Muscle layer of duodenum (tissue), 2 donors: Measurements from ENCODE around the gene SLC24A4.
"Not testable (repeated sequence)": the region's sequence is repeated elsewhere in the genome, so short reads cannot be mapped to it uniquely, and the experiment has no call there.

ENCODE experiments used
- H3K27ac ChIP-seq: one replicate; pipeline ENCODE4 v1.7.0; 2013; ENCODE audit warnings: mild to moderate bottlenecking, low read length
- H3K27me3 ChIP-seq: one replicate; pipeline ENCODE4 v1.7.0; 2013; ENCODE audit warnings: low read depth, mild to moderate bottlenecking, control low read depth, low read length
- H3K36me3 ChIP-seq, 2 donors: one replicate each; pipeline ENCODE4 v1.7.0; 2013; ENCODE audit warnings: low read length in 2 of 2, control low read depth in 1 of 2, mild to moderate bottlenecking in 1 of 2; ENCODE audit not compliant: insufficient read depth in 2 of 2, control insufficient read depth in 1 of 2
- H3K4me1 ChIP-seq, 2 donors: one replicate each; pipeline ENCODE4 v1.7.0; 2013; ENCODE audit warnings: low read length in 2 of 2, mild to moderate bottlenecking in 2 of 2, control low read depth in 1 of 2, moderate library complexity in 1 of 2; ENCODE audit not compliant: insufficient read depth in 2 of 2, control insufficient read depth in 1 of 2
- H3K4me3 ChIP-seq, 2 donors: one replicate each; pipeline ENCODE4 v1.7.0; 2013; ENCODE audit warnings: low read length in 2 of 2, low read depth in 1 of 2, mild to moderate bottlenecking in 1 of 2
- H3K9me3 ChIP-seq, 2 donors: one replicate each; pipeline ENCODE4 v1.7.0; 2013; ENCODE audit warnings: low read length in 2 of 2, control low read depth in 1 of 2, mild to moderate bottlenecking in 1 of 2; ENCODE audit not compliant: control insufficient read depth in 1 of 2
- donor health status: healthy.

The SLC24A4 gene

DNA sequence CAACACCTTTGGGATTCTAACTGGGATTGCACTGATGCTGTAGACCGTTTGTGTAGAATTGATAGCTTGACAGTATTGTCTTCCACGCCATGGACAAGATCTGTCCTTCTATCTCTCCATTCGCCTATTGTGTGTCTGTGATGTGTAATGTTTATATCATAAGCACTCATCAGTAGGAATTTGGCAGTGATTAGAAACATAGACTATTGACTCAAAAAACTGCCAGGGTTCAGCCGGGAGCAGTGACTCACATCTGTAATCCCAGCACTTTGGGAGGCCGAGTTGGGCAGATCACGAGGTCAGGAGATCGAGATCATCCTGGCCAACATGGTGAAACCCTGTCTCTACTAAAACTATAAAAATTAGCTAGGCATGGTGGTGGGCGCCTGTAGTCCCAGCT lies 213.3 kb downstream of the SLC24A4 start:
- not testable (repeated sequence) for H3K4me3 ChIP-seq, H3K27me3 ChIP-seq, H3K36me3 ChIP-seq, H3K27ac ChIP-seq, H3K9me3 ChIP-seq
- H3K4me1 ChIP-seq, result peaks cover 14 to 29% of the 10 kb centered on the region in 2 donors

DNA sequence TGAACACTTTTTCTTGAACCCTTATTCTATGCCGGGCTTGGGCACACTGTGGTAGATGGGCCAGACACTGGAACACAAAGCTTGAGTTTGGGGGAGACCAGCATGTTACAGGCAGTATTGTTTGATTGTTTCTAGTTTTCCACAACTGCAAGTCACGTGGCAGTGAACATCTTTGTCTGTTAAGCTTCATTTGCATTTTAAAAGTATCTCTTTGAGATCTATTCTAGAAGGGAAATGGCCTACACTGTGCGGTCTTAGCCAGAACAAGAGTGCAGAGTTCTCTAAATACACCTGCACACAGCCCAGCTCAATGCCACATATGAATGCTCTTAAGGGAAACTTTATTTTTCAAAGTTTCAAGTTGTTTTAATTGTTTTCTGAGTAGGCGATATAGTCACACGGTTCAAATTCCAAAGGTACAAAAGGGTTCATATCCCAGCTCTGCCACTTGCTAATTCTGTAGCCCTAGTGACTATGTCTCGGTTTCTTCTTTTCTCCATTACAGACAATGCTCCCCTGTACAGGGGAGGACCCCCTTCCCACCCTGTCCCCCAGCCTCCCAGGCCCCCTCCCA lies 215.5 kb downstream of the SLC24A4 start:
- Histone ChIP-seq H3K4me1 (peaks cover 14 to 29% of the 10 kb centered on the region in 2 donors), H3K9me3 (no peaks in the 10 kb centered on the region), H3K27me3 (no peaks in the 10 kb centered on the region), H3K27ac (no peak overlapping the region), H3K4me3 (no peak overlapping the region), H3K36me3 (no peaks in the 10 kb centered on the region)

DNA sequence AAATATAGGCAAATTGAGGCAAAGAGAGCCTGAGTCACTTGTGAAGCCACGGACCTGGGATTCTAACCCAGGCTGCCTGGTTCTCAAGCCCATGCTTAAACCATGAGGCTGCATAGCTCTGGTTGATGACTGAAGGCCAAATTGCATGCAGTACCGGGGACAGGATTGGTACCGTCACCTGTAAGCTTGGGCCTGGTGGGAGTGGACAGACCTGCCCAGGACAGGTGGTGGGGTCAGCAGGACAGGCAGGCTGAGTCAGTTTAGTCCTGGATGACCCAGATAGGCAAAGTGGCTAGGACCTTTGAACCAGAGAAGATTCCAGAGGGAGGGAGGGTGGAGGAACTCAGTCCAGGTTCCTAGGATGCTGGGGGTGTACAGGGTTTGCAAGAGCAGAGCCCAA lies 216.5 kb downstream of the SLC24A4 start:
- Histone ChIP-seq H3K27ac (peak overlapping the region; percentile 77), H3K4me3 (no peak overlapping the region), H3K9me3 (no peaks in the 10 kb centered on the region), H3K4me1 (peaks cover 14 to 29% of the 10 kb centered on the region in 2 donors), H3K36me3 (no peaks in the 10 kb centered on the region), H3K27me3 (no peaks in the 10 kb centered on the region)

DNA sequence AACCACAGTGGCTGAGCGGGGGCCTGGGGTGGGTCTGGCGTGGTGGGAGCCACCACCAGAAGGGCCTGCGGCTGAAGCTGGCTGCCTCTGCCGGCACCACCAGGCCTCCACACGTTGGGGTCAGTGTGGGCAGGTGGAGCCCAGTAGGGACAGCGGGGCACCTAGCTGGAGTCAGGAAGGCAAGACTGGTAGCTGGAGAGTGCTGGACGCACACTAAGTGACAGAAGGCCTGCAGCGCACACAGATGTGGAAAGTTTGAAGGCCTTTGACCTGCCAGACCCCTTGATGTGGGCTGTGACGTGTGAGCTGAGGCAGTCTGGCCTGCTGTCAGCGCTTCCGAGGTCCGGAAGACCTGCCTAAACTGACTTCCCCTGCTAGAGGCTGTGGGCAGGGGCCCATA lies 216.9 kb downstream of the SLC24A4 start:
- no peaks in the 10 kb centered on the region for H3K36me3 ChIP-seq
- peak overlapping the region; percentile 77 for H3K27ac ChIP-seq
- peaks cover 14 to 29% of the 10 kb centered on the region in 2 donors for H3K4me1 ChIP-seq
- H3K9me3 ChIP-seq, result no peaks in the 10 kb centered on the region
- no peaks in the 10 kb centered on the region for H3K27me3 ChIP-seq
- peak overlapping the region in 1 of 2 donors; percentile 1 for H3K4me3 ChIP-seq

DNA sequence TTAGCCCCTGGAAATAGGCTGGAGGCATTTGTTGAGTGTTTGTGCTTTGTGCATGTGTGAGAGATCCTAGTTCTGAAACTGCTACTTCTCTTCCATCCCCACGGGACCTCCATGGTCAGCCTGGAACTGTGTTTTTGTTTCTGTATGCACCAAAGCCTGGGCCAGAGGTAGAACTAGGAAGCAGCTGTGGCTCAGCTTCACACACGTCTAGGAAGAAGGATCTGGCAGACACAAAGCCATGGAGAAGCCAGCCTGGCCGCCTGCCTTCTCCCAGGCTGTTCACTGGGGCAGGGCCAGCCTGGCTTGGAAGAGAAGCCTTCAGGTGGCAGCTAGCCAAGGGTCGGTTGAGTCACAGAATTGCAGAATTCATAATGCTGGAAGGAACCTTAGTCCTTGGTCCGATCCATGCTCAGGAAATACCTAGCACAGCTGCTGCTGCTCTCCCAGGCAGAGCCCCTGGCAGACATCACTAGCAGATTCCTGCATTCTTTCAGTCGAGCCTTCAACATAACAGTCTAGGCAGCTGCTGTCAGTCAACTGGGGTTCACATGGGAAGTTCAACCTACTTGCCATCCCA lies 217.6 kb downstream of the SLC24A4 start:
- peaks cover 14 to 29% of the 10 kb centered on the region in 2 donors for H3K4me1 ChIP-seq

DNA sequence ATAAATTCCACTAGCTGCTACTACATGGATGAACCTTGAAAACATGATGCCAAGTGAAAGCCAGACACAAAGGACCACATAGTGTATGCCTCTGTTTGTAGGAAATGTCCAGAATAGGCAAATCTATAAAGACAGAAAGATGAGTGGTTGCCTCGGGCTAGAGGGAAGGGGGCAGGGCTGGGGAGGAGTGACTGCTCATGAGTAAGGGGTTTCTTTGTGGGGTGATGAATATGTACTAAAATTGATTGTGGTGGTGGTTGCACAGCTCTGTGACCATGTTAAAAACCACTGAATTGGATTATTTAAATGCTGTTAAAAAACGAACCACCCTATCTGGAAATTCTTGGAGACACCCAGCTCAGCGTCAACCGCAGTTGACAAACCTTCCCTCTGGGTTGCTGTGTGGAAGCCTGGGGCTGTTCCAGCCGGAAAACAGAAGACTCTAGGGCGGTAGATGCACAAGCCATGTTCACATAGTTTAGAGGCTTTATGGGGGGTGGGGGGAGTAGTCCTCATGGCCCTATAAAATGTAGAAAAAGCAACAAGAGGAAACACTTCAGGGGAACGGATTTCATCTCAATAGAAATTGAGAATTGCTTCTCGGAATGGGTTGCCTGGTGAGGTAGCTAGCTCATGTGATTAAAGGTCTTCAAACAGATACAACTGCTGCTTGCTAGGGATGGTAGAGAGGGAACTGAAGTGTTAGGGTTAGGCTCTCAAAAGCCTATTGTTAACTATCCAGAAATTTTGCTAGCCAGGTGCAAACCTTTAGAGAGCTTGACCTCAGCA lies 220.0 kb downstream of the SLC24A4 start:
- Histone ChIP-seq H3K9me3 (no peaks in the 10 kb centered on the region), H3K4me1 (peaks cover 14 to 25% of the 10 kb centered on the region in 2 donors), H3K27ac (no peak overlapping the region)

More for the DNA sequence above, 217.6 kb downstream of the SLC24A4 start:
- no peaks in the 10 kb centered on the region for H3K9me3 ChIP-seq
- H3K4me3 ChIP-seq, result peak overlapping the region in 1 of 2 donors; percentile 1
- no peaks in the 10 kb centered on the region for H3K27me3 ChIP-seq
- no peaks in the 10 kb centered on the region for H3K36me3 ChIP-seq
- H3K27ac ChIP-seq, result peak overlapping the region; percentile 77

DNA sequence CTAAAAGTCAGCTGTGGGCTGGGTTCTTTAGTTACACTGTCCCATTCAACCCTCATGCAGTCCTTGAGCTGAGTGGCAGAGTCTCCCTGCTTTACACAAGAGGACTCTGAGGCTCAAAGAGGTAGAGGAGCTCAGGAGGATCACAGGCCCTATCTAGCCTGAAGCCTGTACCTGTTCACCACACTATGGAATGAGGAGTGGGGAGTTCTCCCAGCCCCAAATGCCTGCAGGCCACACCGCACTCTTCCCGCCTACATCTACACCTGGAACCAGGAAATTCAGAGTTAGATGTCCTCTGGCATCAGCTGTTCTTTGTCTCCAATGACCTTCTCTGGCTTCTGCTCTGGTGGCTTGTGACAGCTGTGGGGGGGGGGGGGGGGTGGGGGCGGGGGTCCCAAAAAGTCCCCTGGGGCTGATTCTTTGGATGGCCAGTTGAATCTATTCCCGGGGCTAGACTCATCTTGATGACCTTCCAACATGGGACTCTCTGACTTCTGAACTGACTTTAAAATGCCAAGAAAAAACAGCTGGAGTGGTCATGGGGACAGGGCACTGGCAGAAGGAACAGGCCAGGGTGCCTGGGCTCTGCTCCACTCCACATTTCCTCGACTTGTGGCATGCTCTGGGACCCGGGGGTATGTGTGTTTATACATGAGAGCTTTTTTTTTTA lies 221.2 kb downstream of the SLC24A4 start:
- no peaks in the 10 kb centered on the region for H3K9me3 ChIP-seq
- peaks cover 13 to 21% of the 10 kb centered on the region in 2 donors for H3K4me1 ChIP-seq
- no peaks in the 10 kb centered on the region for H3K27me3 ChIP-seq
- no peak overlapping the region for H3K27ac ChIP-seq
- H3K36me3 ChIP-seq, result no peaks in the 10 kb centered on the region
- no peak overlapping the region for H3K4me3 ChIP-seq

More for the DNA sequence above, 220.0 kb downstream of the SLC24A4 start:
- H3K4me3 ChIP-seq, result no peak overlapping the region
- no peaks in the 10 kb centered on the region for H3K36me3 ChIP-seq
- H3K27me3 ChIP-seq, result no peaks in the 10 kb centered on the region

DNA sequence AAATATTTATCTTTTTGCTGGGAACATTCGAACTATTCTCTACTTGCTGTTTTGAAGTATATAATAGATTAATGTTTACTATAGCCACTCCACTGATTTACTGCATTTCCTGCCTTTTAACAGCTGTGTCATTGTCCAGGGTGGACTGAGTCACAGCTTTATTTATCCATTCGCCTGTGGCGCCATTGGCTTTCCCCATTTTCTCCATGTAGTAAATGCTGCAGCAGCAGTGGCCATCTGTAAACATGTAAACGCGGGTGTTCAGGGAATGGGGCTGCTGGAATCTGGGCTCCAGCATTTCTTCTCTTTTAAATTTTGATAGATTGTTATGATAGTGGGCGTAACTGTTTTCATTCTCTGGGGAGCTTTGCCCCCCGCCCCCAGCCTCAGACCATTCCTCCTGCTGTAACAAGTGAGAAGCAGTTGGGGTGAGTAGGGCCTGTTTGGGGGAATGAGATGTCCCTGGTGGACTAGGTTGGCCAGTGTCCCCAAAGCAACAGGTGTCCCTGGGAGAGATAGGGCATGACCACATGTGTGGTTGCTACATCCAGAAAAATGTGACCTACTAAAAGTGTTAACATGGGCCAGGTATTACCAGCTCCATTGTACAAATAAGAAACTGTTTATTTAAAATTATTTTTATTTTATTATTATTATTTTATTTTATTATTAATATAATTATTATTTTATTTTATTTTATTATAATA lies 223.5 kb downstream of the SLC24A4 start:
- Histone ChIP-seq H3K27ac (no peak overlapping the region), H3K4me3 (no peak overlapping the region), H3K9me3 (no peaks in the 10 kb centered on the region), H3K27me3 (no peaks in the 10 kb centered on the region), H3K36me3 (no peaks in the 10 kb centered on the region), H3K4me1 (peaks cover 0 to 7% of the 10 kb centered on the region in 2 donors)

DNA sequence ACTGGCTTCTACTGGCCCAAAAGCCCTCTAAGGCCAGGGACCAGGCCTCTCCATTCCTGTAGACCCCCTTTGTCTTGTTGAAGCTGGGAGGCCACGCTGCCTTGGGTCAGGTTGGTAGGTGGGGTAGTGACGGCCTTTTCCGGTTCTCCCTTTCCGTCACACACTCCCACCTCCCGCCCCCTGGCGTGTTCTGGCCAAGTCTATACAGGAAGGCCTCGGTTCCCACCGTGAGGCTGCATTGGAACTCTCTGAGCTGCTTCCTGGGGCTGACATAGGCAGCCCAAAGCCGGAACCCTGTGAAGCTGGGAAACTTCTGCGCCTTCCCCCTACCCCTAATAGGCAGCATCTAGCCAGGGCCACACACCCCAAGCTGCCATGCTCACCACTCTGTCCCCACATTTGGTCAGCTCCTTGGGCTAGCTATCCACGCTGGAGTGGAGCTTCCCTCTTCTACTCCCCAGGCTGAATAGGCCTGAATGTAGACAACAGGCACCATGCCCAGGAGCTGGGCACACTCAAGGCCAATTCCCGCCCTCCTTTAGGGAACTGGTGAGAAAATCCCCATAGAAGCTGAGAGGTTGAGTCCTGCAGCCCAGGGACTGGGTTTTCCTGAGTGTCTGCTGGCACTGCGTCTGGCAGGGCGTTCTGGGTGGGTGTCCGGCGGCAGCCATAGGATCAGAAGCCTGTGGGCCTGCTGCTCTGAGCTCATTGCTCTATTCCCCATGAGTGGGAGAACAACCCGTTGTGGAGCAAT lies 226.3 kb downstream of the SLC24A4 start:
- Histone ChIP-seq H3K4me1 (peaks cover 0 to 7% of the 10 kb centered on the region in 2 donors), H3K4me3 (no peak overlapping the region), H3K36me3 (no peaks in the 10 kb centered on the region), H3K9me3 (no peaks in the 10 kb centered on the region), H3K27me3 (no peaks in the 10 kb centered on the region), H3K27ac (peak overlapping the region; percentile 43)

DNA sequence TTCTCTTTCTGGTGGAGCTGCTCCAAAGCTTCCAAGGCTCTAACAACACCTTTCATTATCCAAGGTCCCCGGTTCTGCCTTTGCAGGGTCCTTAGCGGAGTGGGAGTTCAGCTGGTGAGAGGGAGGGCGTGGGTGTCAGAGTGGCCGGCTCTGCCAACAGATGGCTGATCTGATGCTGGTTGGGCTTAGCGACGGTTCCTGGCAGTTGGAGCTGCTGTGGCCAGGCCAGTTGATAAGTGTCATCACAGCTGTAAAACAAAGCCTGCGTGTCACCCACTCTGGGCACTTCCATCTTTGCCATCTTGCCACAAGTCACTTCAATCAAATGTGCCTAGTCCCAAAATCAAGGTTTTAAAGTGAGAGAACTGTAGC lies 226.9 kb downstream of the SLC24A4 start:
- H3K36me3 ChIP-seq, result no peaks in the 10 kb centered on the region
- H3K27me3 ChIP-seq, result no peaks in the 10 kb centered on the region
- no peaks in the 10 kb centered on the region for H3K9me3 ChIP-seq
- H3K4me3 ChIP-seq, result no peak overlapping the region
- H3K27ac ChIP-seq, result peak overlapping the region; percentile 43
- peaks cover 0 to 7% of the 10 kb centered on the region in 2 donors for H3K4me1 ChIP-seq
